A549 (cell line): ENCODE measurements around the gene RASSF4. TPM values are rescaled to one million over a fixed set of nuclear protein-coding genes. Genes with fewer than 3 reads are reported as not detected.
A peak's percentile ranks its signal among the peaks of the same experiment; 100 is the strongest.

Source experiments
- ATAC-seq, 2 experiments: fragments of 200-7000 bp in 1 of 2; fragments of >200 bp in 1 of 2; cut with Nextera tagmentation in 1 of 2; cut with Tn5 transposase in 1 of 2; 3 replicates each; pipeline versions ENCODE4 v1.8.0 to v1.9.1; 2018 to 2020; ENCODE audit warnings: mild to moderate bottlenecking in 1 of 2, moderate library complexity in 1 of 2
- CTCF ChIA-PET: fragments of 300-600 bp; sonication (Branson Sonifier 250); formaldehyde crosslinking; extraction: SDS; loops from one replicate; lab custom pipeline; 2021; ENCODE audit warnings: antibody characterized with exemption, inconsistent platforms; lab: Yijun Ruan, JAX
- POLR2A ChIA-PET: fragments of 350-600 bp; formaldehyde crosslinking; extraction: SDS; loops from one replicate; lab custom pipeline; 2021; ENCODE audit warnings: antibody characterized with exemption, inconsistent platforms; lab: Yijun Ruan, JAX
- DNase-seq, 2 experiments: peaks; one replicate each; pipeline versions ENCODE4 v3.0.0 to v3.0.0-alpha.2; 2011 to 2016; ENCODE audit warnings: low read depth in 1 of 2, low spot score in 1 of 2
- FAIRE-seq: peaks from 2 replicates; lab custom pipeline; 2011; peaks lifted over from hg19 to GRCh38; lab: Jason Lieb, UNC
- H3K27ac ChIP-seq, 2 experiments: fragments of >200 bp; sonication (Bioruptor Twin); formaldehyde crosslinking; 3 replicates each; pipeline ENCODE4 v1.5.1; 2016 to 2017
- H3K4me1 ChIP-seq: fragments of >200 bp; sonication (Bioruptor Twin); formaldehyde crosslinking; 3 replicates; pipeline ENCODE4 v1.6.1; 2016
- H3K4me2 ChIP-seq: fragments of >200 bp; sonication (Bioruptor Twin); formaldehyde crosslinking; 3 replicates; pipeline ENCODE4 v1.6.1; 2016
- H3K4me3 ChIP-seq: fragments of >200 bp; sonication (Bioruptor Twin); formaldehyde crosslinking; 3 replicates; pipeline ENCODE4 v1.5.1; 2016
- H3K9me3 ChIP-seq: fragments of >200 bp; sonication (Bioruptor Twin); formaldehyde crosslinking; 3 replicates; pipeline ENCODE4 v1.6.1; 2016
- ATOH8 ChIP-seq: fragments of 250-450 bp; sonication (Bioruptor Pico); IDR thresholded peaks from 2 replicates; pipeline ENCODE4 v1.5.0; 2020; ENCODE audit warnings: low read depth, mild to moderate bottlenecking, moderate library complexity
- CBX2 ChIP-seq: fragments of 200-600 bp; sonication (generic); IDR thresholded peaks from 2 replicates; pipeline ENCODE4 v1.6.1; 2016; ENCODE audit warnings: low read depth, mild to moderate bottlenecking, borderline replicate concordance
- CBX8 ChIP-seq: fragments of 200-600 bp; sonication (generic); IDR thresholded peaks from 2 replicates; pipeline ENCODE4 v1.6.1; 2016
- CEBPB ChIP-seq, 2 experiments: fragments of >200 bp in 1 of 2; sonication (Bioruptor Twin) in 1 of 2; formaldehyde crosslinking in 1 of 2; IDR thresholded peaks; 2 replicates each; pipeline ENCODE4 v1.6.1; 2012 to 2016
- CHD4 ChIP-seq: fragments of 200-600 bp; sonication (generic); IDR thresholded peaks from 2 replicates; pipeline ENCODE4 v1.6.1; 2016; ENCODE audit warnings: antibody characterized with exemption, mild to moderate bottlenecking, borderline replicate concordance
- FOSB ChIP-seq: fragments of 250-450 bp; sonication (Bioruptor Pico); IDR thresholded peaks from 2 replicates; pipeline ENCODE4 v1.5.0; 2020; ENCODE audit warnings: mild to moderate bottlenecking, moderate library complexity
- FOXS1 ChIP-seq: fragments of 250-450 bp; sonication (Bioruptor Pico); IDR thresholded peaks from 2 replicates; pipeline ENCODE4 v1.5.0; 2020; ENCODE audit warnings: mild to moderate bottlenecking, moderate library complexity
- HOXA7 ChIP-seq: fragments of 250-450 bp; sonication (Bioruptor Pico); IDR thresholded peaks from 2 replicates; pipeline ENCODE4 v1.5.0; 2020; ENCODE audit warnings: mild to moderate bottlenecking, moderate library complexity
- HOXB5 ChIP-seq: fragments of 250-450 bp; sonication (Bioruptor Pico); IDR thresholded peaks from 2 replicates; pipeline ENCODE4 v1.5.0; 2020; ENCODE audit warnings: mild to moderate bottlenecking, moderate library complexity
- PBX3 ChIP-seq: IDR thresholded peaks from 2 replicates; pipeline ENCODE4 v1.6.1; 2012
- RAD21 ChIP-seq, 2 experiments: fragments of >200 bp in 1 of 2; sonication (Bioruptor Twin) in 1 of 2; formaldehyde crosslinking in 1 of 2; IDR thresholded peaks in 1 of 2; conservative IDR thresholded peaks in 1 of 2; 2 replicates in 1 of 2; 3 replicates in 1 of 2; pipeline ENCODE4 v1.6.1; 2012 to 2018; ENCODE audit warnings: inconsistent platforms in 1 of 2
- TFCP2L1 ChIP-seq: fragments of 250-450 bp; sonication (Bioruptor Pico); IDR thresholded peaks from 2 replicates; pipeline ENCODE4 v1.5.0; 2021; ENCODE audit warnings: mild to moderate bottlenecking
- ZFP36 ChIP-seq: fragments of 450-650 bp; IDR thresholded peaks from 2 replicates; pipeline ENCODE4 v1.6.1; 2014; ENCODE audit warnings: borderline replicate concordance; ENCODE audit not compliant: partially characterized antibody
- WGBS: methylation state at CpG from one replicate; pipeline ENCODE4 v1.1.6; 2017; ENCODE audit errors: missing lambda C conversion rate; 5-methylcytosine and 5-hydroxymethylcytosine counted together
- polyA plus RNA-seq, 4 experiments: library from polyadenylated mRNA; depleted of rRNA in 3 of 4; stranded (reverse); fragments of >200 nt; fragmentation: RNase III in 1 of 4; extraction: RNeasy Plus Mini Kit Qiagen cat#74134 plus additional on column Dnase treatment in 1 of 4; gene quantifications; 2 replicates in 3 of 4; 3 replicates in 1 of 4; pipeline ENCODE4 v1.2.3, GENCODE V29; 2011 to 2017

RASSF4 gene
- polyA plus RNA-seq, 2 of the 4 experiments (the other 2 are of a cell fraction): 1.9 to 2.2 TPM

- ChIA-PET POLR2A (interaction anchor here (0.8 to 1.0 kb wide), 2 partner anchors 13 to 17 kb away, joined by 5 to 8 read pairs; partner anchors contain the start of gene RASSF4), CTCF (interaction anchor here (1.1 to 9.7 kb wide), 6 partner anchors 13 to 111 kb away, joined by 3 to 69 read pairs (median 5); no protein-coding TSS in a partner anchor)
- H3K9me3 ChIP-seq: no peaks in the 10 kb centered on the region
- TF ChIP-seq RAD21 (conservative IDR thresholded peaks at IDR 0.05 in 1 of 2, IDR thresholded peaks at IDR 0.05 in 1 of 2) (no peak), CBX2 (no peak), CBX8 (no peak), HOXB5 (CRISPR knock-in tag) (no peak), CHD4 (no peak)
- FAIRE-seq (no peak), DNase-seq (no peak), ATAC-seq (no peak)
- H3K4me2 ChIP-seq: no peak overlapping the region
- peaks cover 50% of the 10 kb centered on the region for H3K4me1 ChIP-seq
- peak overlapping the region in 1 of 2 experiments; percentile 47; a peak in 1 of 6 replicates for H3K27ac ChIP-seq
- 89% methylated on average over 9 of the region's 9 CpGs for WGBS
- H3K4me3 ChIP-seq: no peak overlapping the region
Observed at GRCh38 chr10:44976352-44977198, 17.0 kb downstream of the RASSF4 start.

- Histone ChIP-seq H3K9me3 (no peaks in the 10 kb centered on the region), H3K4me2 (peak overlapping the region; percentile 93; the same call in 2 of the 3 replicates), H3K27ac (peak overlapping the region in 1 of 2 experiments; percentile 92; a peak in 3 of 6 replicates), H3K4me1 (peaks cover 60% of the 10 kb centered on the region), H3K4me3 (no peak overlapping the region)
- POLR2A ChIA-PET: interaction anchor here (1.2 kb wide), 1 partner anchor 19 kb away, joined by 12 read pairs; the partner anchor contains the start of gene RASSF4
- DNase-seq (no peak), FAIRE-seq (no peak), ATAC-seq (no peak)
- WGBS: 87% methylated on average over 19 of the region's 25 CpGs
- TF ChIP-seq CHD4 (no peak), RAD21 (conservative IDR thresholded peaks at IDR 0.05 in 1 of 2, IDR thresholded peaks at IDR 0.05 in 1 of 2) (no peak), ATOH8 (CRISPR knock-in tag) (no peak), ZFP36 (no peak), PBX3 (no peak)
- CTCF ChIA-PET: interaction anchor here (1.0 to 9.7 kb wide), 6 partner anchors 8 to 112 kb away, joined by 3 to 69 read pairs (median 6); no protein-coding TSS in a partner anchor
Observed at GRCh38 chr10:44977287-44978212, 17.9 kb downstream of the RASSF4 start.

- peak overlapping the region; percentile 93 for H3K4me2 ChIP-seq
- TF ChIP-seq RAD21 (conservative IDR thresholded peaks at IDR 0.05 in 1 of 2, IDR thresholded peaks at IDR 0.05 in 1 of 2): no peak
- TF ChIP-seq FOSB (CRISPR knock-in tag): no peak
- TF ChIP-seq CBX2: no peak
- no peak for TF ChIP-seq HOXA7
- no peak for TF ChIP-seq TFCP2L1 (CRISPR knock-in tag)
- TF ChIP-seq CEBPB (IDR thresholded peaks at IDR 0.05): no peak
- TF ChIP-seq FOXS1: no peak
- TF ChIP-seq CHD4: no peak
- H3K4me1 ChIP-seq: peaks cover 61% of the 10 kb centered on the region
- WGBS: 90% methylated on average over 4 of the region's 4 CpGs
- peak overlapping the region; percentile 82 to 92 for H3K27ac ChIP-seq
- peak overlapping the region; percentile 21; the same call in 1 of the 3 replicates for H3K4me3 ChIP-seq
- ChIA-PET CTCF (interaction anchor here (1.0 to 9.7 kb wide), 6 partner anchors 9 to 46 kb away, joined by 3 to 69 read pairs (median 4); no protein-coding TSS in a partner anchor), POLR2A (interaction anchor here (1.0 to 1.2 kb wide), 3 partner anchors 9 to 20 kb away, joined by 3 to 12 read pairs (median 5); partner anchors contain the start of gene RASSF4)
- DNase-seq: no peak
- ATAC-seq: no peak
- no peak for FAIRE-seq
- no peaks in the 10 kb centered on the region for H3K9me3 ChIP-seq
Observed at GRCh38 chr10:44978213-44978569, 18.6 kb downstream of the RASSF4 start.
